Measurements from ENCODE around the gene LGALS9B. TPM values are rescaled to one million over a fixed set of nuclear protein-coding genes. Genes with fewer than 3 reads are reported as not detected.
"Not testable (repeated sequence)": the region's sequence is repeated elsewhere in the genome, so short reads cannot be mapped to it uniquely, and the experiment has no call there.

Gene LGALS9B
- total RNA-seq, 2 donors from 2014 or later, result not detected

GRCh38 chr17:20444581-20445236, 22.6 kb downstream of the LGALS9B start:
- H3K27ac Mint-ChIP-seq; DNase-seq (ENCODE audit: low spot score in 2 of 2); H3K9me3 Mint-ChIP-seq; ATAC-seq; H3K36me3 Mint-ChIP-seq: not testable (repeated sequence)

- not testable (repeated sequence) for H3K36me3 Mint-ChIP-seq; H3K9me3 Mint-ChIP-seq; DNase-seq (ENCODE audit: low spot score in 2 of 2); ATAC-seq; H3K27ac Mint-ChIP-seq
Measured at GRCh38 chr17:20444173-20444572, 23.2 kb downstream of the LGALS9B start.

- not testable (repeated sequence) for ATAC-seq, H3K36me3 Mint-ChIP-seq, H3K9me3 Mint-ChIP-seq
Measured at GRCh38 chr17:20443632-20444031, 23.7 kb downstream of the LGALS9B start.

GRCh38 chr17:20440665-20441064, 26.7 kb downstream of the LGALS9B start:
- H3K36me3 Mint-ChIP-seq; DNase-seq (ENCODE audit: low spot score in 2 of 2); H3K9me3 Mint-ChIP-seq; H3K27ac Mint-ChIP-seq; ATAC-seq: not testable (repeated sequence)

More at GRCh38 chr17:20443632-20444031, 23.7 kb downstream of the LGALS9B start:
- H3K27ac Mint-ChIP-seq; DNase-seq (ENCODE audit: low spot score in 2 of 2): not testable (repeated sequence)

GRCh38 chr17:20435166-20435565, 32.2 kb downstream of the LGALS9B start:
- ATAC-seq; H3K27ac Mint-ChIP-seq; DNase-seq (ENCODE audit: low spot score in 2 of 2); H3K36me3 Mint-ChIP-seq; H3K9me3 Mint-ChIP-seq: not testable (repeated sequence)

GRCh38 chr17:20433382-20433781, 34.0 kb downstream of the LGALS9B start:
- not testable (repeated sequence) for H3K36me3 Mint-ChIP-seq; H3K27ac Mint-ChIP-seq; ATAC-seq; DNase-seq (ENCODE audit: low spot score in 2 of 2); H3K9me3 Mint-ChIP-seq

- H3K9me3 Mint-ChIP-seq; H3K36me3 Mint-ChIP-seq; DNase-seq (ENCODE audit: low spot score in 2 of 2); H3K27ac Mint-ChIP-seq; ATAC-seq: not testable (repeated sequence)
Measured at GRCh38 chr17:20427264-20427663, 40.1 kb downstream of the LGALS9B start.

GRCh38 chr17:20422826-20423225, 44.5 kb downstream of the LGALS9B start:
- not testable (repeated sequence) for H3K36me3 Mint-ChIP-seq; H3K9me3 Mint-ChIP-seq; ATAC-seq; H3K27ac Mint-ChIP-seq; DNase-seq (ENCODE audit: low spot score in 2 of 2)

- not testable (repeated sequence) for H3K36me3 Mint-ChIP-seq; H3K9me3 Mint-ChIP-seq; ATAC-seq; H3K27ac Mint-ChIP-seq; DNase-seq (ENCODE audit: low spot score in 2 of 2)
Measured at GRCh38 chr17:20418838-20419237, 48.5 kb downstream of the LGALS9B start.

- not testable (repeated sequence) for H3K36me3 Mint-ChIP-seq; H3K27ac Mint-ChIP-seq; DNase-seq (ENCODE audit: low spot score in 2 of 2); H3K9me3 Mint-ChIP-seq; ATAC-seq
Measured at GRCh38 chr17:20417492-20418080, 49.8 kb downstream of the LGALS9B start.

- DNase-seq (ENCODE audit: low spot score in 2 of 2); H3K36me3 Mint-ChIP-seq; H3K9me3 Mint-ChIP-seq; H3K27ac Mint-ChIP-seq; ATAC-seq: not testable (repeated sequence)
Measured at GRCh38 chr17:20416381-20416911, 50.9 kb downstream of the LGALS9B start.

GRCh38 chr17:20415479-20415878, 51.9 kb downstream of the LGALS9B start:
- DNase-seq (ENCODE audit: low spot score in 2 of 2); H3K27ac Mint-ChIP-seq; ATAC-seq; H3K9me3 Mint-ChIP-seq; H3K36me3 Mint-ChIP-seq: not testable (repeated sequence)

- H3K36me3 Mint-ChIP-seq; DNase-seq (ENCODE audit: low spot score in 2 of 2); H3K27ac Mint-ChIP-seq; ATAC-seq; H3K9me3 Mint-ChIP-seq: not testable (repeated sequence)
Measured at GRCh38 chr17:20401306-20402022, 65.9 kb downstream of the LGALS9B start.

GRCh38 chr17:20400559-20401305, 66.6 kb downstream of the LGALS9B start:
- not testable (repeated sequence) for H3K27ac Mint-ChIP-seq; H3K9me3 Mint-ChIP-seq; ATAC-seq; H3K36me3 Mint-ChIP-seq; DNase-seq (ENCODE audit: low spot score in 2 of 2)

All from activated naive CD4-positive, alpha-beta T cell treated with anti-CD3 and anti-CD28 coated beads, Interleukin-2, amount 50 U/mL, for 72 hours (primary cell).